Right ventricle myocardium superior (tissue), 1 donor: ENCODE measurements around the gene SFTPB. TPM values are rescaled to one million over a fixed set of nuclear protein-coding genes. Genes with fewer than 3 reads are reported as not detected.
A peak's percentile ranks its signal among the peaks of the same experiment; 100 is the strongest.
"Not testable (repeated sequence)": the region's sequence is repeated elsewhere in the genome, so short reads cannot be mapped to it uniquely, and the experiment has no call there.

Experiments
- ATAC-seq: fragments of 200-7000 bp; cut with Tn5 transposase; one replicate; pipeline ENCODE4 v1.9.1; 2020; ENCODE audit warnings: mild to moderate bottlenecking; ENCODE audit not compliant: poor library complexity
- DNase-seq: peaks from one replicate; pipeline ENCODE4 v3.0.0-alpha.2; 2020
- intact Hi-C: fragments of 100-400 bp; cut with DNase I; formaldehyde crosslinking; loops from one replicate; pipeline ENCODE4 v1.11.2; 2022
- total RNA-seq: library from RNA; stranded (reverse); fragmentation: NEBNext Ultra II Directional; extraction: Animal tissue kit (Norgen Biotek cat#: 25700); gene quantifications from one replicate; pipeline ENCODE4 v1.2.1, GENCODE V29; 2021
- donor health status: DM: no; HTN: yes; CAD: no; lungs with severe emphysema.

SFTPB gene
- total RNA-seq, 1 donor from 2014 or later = 0.46 TPM

DNA sequence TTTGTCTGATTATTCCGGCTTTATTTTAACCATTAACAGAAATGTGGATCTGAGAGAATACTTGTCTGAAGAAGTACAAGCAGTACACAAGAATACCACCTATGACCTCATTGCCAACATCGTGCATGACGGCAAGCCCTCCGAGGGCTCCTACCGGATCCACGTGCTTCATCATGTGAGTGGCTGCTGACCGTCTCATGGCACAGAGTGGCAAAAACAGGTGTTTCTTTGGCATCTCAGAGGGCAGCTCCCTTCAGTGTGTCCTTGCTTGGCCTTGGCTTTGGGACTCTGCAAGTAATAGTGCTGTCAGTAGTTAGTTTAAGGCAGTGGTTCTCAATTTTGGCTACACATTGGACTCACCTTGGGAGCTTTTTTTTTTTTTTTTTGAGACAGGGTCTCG is 23.1 kb downstream of the SFTPB start:
- no peak for ATAC-seq
- intact Hi-C loops = no loop called here
- DNase-seq = no peak

DNA sequence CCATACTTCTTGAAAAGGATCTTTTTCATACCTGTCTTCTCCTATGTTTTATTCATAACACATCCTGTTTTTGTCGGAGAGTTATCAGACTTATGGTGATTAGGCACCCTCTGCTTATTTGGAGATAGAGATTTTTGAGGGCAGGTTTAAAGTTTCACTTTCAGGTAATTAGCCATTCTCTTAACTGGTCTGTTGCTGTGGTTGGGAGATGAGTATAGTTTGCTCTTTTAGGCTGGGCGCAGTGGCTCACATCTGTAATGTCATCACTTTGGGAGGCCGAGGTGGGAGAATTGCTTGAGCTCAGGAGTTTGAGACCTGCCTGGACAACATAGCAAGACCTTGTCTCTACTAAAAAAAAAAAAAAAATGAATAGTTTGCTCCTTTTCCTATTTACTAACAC is 25.3 kb downstream of the SFTPB start:
- no peak for DNase-seq
- ATAC-seq = no peak
- intact Hi-C loops = no loop called here

DNA sequence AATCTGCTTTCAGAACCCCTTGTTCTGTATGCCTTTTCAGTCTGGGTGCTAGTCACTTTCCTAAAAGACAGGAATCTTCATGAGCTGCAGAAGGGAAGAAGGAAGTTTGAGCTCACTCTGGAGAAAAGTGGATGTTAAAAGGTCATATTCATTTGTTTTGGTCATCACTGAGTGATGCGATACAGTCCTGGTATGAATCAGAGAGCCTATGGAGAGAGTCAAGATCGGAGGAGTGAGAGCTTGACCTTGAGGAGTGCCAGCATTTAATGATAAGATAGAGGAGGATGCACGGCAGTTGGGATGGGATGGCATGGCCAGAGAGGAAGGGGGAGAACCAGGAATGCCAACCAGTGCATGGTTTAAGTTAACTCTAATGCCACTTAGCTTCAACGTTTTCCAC is 32.4 kb downstream of the SFTPB start:
- DNase-seq = no peak
- intact Hi-C loops = loop anchor here (5.0 kb wide), 2 partner anchors 72 to 177 kb away; no protein-coding TSS in a partner anchor
- no peak for ATAC-seq

DNA sequence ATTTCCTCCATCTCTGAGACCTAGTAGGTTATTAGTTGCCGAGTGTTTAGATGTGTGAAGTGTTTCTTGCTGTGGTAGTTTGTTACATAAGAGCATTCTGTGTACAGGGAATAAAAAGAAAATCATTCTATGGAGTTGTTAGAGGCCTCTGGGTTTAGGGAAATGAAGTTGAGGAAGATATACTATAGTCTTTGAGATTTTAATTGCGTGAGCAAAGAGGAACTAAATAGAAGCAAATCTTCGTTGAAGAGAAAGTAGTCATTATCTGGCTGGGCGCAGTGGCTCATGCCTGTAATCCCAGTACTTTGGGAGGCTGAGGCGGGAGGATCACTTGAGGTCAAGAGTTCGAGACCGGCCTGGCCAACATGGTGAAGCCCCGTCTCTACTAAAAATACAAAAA is 33.0 kb downstream of the SFTPB start:
- DNase-seq (no peak), ATAC-seq (no peak)
- intact Hi-C loops = loop anchor here (5.0 kb wide), 2 partner anchors 72 to 177 kb away; no protein-coding TSS in a partner anchor

DNA sequence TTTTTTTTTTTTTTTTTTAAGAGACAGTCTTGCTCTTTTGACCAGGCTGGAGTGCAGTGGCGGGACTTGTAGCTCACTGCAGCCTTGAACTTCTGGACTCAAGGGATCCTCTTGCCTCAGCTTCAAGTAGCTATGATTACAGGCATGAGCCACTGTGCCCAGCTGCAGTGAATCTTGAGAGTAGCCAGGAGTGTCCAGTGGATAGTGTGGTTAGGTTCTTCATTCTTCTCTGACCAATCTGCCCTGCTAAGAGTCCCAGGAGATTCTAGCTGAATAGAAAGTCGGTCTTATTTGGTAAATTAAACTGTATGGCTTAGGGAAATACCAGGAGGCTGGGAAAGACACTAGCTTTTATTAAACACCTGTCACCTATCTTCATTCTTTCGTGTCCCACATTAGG is 36.7 kb downstream of the SFTPB start:
- ATAC-seq (no peak), DNase-seq (no peak)
- intact Hi-C loops = no loop called here

DNA sequence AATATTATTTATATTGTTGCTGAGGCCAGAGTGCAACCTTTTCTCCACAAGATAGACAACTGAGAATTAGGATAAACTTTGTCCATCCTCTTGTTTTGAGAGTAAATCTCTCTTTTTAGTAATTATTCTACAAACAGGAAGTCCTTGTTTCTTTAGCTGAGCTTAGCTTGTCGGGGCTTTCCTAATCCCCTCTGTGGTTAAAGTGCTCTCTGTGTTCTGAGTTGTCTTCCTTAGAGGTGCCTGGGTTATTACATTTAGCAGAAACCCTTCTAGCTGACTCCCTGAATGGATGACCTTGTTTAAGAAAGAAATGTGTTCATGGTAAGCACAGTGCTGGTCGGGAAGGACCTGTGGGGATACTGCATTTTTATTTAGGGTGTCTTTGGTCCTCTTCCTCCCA is 39.3 kb downstream of the SFTPB start:
- intact Hi-C loops = no loop called here
- ATAC-seq (no peak), DNase-seq (no peak)

DNA sequence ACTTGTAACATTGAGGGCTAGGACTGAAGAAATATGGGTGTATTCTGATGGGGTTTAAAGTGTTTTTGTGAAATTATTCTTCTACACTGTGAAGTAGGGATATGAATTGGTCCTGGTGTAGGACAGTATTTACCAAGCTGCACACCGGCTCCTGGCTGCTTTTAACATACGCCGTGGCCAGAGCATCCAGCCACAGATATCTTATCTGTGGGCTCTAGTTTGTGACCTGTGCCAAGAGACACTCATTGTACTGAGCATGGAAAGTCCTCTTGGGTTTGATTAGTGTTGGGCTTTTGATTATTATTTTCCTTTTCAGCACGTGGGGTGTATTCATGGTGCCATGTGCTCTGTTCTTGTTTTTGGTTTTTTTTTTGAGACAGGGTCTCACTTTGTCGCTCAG is 44.0 kb downstream of the SFTPB start:
- ATAC-seq = peak; percentile 85
- intact Hi-C loops = no loop called here
- DNase-seq = no peak

DNA sequence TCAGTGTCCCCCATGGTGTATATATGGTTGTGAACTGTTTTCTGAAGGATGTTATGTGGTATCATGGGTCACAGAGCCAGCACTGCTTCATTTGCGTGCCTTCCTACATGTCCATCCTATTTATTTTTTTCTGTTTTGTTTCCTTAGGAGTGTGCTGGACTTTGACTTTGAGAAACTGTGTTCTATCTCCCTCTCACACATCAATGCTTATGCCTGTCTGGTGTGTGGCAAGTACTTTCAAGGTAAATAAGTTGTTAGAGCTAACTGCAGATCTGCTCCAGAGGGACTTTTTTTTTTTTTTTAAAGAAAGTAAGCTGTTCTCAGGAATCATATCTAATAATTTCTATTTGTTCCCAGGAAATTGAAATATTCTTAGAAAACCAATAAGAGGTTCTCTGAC is 46.7 kb downstream of the SFTPB start:
- intact Hi-C loops = no loop called here
- no peak for DNase-seq

DNA sequence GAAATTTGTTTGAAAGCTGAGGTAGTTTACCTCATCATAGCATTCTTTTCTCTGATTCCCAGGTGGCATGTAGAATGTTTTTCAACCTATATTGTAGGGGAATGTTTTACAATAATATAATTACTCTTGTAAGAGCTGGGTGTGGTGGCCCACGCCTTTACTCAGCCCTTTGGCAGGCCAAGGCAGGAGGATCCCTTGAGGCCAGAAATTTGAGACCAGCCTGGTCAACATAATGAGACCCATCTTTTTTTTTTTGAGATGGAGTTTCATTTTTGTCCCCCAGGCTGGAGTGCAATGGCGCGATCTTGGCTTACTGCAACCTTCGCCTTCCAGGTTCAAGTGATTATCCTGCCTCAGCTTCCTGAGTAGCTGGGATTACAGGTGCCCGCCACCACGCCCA is 48.4 kb downstream of the SFTPB start:
- DNase-seq = no peak
- intact Hi-C loops = no loop called here

More for the DNA sequence above, 46.7 kb downstream of the SFTPB start:
- no peak for ATAC-seq

DNA sequence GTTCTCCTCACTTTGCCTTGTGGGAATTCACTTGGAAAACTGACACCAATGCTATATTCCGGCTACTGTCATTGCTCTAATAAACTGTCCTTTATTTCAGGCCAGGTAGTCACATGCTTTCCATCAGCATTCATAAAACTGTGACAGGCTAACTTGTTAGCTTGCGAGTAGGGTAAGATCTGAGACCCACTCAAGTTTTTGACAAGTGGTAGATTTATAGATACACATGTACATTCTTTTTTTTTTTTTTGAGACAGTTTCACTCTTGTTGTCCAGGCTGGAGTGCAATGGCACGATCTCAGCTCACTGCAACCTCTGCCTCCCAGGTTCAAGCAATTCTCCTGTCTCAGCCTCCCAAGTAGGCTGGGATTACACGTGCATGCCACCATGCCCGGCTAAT is 50.3 kb downstream of the SFTPB start:
- ATAC-seq, intact Hi-C loops, DNase-seq: not testable (repeated sequence)

More for the DNA sequence above, 48.4 kb downstream of the SFTPB start:
- ATAC-seq = no peak

DNA sequence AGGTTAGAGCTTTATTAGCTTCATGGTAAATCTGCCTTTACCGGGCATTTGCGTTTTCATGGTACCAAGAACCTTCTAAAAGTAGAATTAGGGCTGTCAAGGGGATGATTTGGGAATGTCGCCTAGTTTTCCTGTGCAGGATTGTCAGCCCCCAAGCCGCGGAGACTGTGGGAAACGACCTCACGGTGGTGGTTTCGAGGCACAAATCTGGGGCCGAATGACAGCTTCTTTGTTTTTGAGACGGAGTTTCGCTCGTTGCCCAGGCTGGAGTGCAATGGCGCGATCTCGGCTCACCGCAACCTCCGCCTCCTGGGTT is 52.6 kb downstream of the SFTPB start:
- DNase-seq (no peak), ATAC-seq (no peak)
- intact Hi-C loops = no loop called here

DNA sequence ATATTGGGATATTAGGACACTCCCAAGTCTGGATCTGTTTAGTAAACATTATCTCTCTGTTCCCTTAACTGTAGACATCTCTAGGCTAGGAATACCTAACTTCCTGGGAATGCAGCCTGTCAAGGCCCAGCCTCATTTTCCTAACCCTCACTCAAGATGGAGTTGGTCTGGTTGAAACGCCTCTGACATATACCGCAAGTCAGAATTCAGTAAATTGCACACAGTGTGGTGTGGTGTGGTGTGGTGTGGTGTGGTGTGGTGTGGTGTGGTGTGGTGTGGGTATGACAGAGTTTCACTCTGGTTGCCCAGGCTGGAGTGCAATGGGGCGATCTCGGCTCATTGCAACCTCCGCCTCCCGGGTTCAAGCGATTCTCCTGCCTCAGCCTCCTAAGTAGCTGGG is 53.2 kb downstream of the SFTPB start:
- DNase-seq, ATAC-seq, intact Hi-C loops: not testable (repeated sequence)

DNA sequence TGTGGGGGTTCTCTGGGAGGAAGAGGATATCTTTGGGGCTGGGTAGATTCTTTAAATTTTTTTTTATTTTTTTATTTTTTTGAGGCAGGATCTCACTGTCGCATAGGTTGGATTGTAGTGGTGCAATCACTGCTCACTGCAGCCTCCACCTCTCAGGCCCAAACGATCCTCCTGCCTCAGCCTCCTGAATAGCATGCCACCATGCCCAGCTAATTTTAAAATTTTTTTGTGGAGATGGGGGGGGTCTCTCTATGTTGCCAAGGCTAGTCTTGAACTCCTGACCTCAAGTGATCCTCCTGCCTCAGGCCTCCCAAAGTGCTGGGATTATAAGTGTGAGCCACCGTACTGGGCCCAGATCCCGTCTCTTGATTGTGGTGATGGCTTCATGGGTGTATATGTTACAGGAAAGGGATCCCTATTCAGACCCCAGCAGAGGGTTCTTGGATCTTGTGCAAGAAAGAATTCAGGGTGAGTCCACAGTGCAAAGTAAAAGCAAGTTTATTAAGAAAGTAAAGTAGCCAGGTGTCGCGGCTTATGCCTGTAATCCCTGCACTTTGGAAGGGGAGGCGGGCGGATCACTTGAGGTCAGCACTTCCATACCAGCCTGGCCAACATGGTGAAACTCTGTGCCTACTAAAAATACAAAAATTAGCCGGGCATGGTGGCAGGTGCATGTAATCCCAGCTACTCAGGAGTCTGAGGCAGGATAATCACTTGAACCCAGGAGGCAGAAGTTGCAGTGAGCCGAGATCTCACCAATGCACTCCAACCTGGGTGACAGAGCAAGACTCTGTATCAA is 54.1 kb downstream of the SFTPB start:
- no peak for ATAC-seq
- no peak for DNase-seq
- intact Hi-C loops = no loop called here

DNA sequence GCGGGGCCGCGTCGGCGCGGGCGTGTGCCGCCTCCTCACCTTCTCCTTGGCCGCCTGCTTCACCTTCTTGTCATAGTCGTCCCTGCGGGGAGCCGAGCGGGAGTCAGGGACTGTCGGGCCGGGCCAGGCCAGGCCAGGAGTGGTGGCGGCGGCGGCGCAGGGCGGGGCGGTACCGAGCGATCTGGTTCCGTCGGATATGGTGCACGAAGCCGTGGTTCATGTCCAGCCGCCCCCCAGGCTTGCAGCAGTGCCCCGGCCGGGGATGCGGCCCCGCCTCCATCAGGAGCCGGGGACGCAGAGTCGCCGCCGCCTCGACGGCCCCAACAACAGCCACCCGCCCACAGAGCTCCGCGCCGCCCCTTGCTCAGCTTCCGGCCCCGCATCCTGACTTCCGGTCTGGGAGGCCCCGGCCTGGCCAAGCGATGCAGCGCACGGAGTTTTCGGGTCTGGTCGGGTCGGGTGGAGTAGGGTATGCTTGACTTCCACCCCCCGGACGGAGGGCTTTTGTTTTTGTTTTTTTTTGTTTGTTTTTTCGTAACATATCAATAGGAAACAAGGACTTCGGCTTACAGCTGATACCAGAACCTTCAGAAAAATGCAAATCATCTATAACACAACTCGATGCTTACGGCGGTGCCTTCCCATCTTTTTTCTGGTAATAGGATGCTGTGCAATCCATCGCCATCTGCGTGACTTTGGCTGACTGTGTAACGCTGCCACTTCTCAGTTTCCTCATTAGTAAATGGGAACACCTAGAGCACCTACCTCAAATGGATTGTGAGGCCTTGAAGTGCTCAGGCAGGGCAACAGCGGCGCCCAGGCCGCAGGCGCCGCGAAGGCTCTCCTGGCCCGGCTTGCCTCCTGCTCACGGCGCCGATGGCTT is 56.1 kb downstream of the SFTPB start, which contains the start of gene C2orf68:
TSS of gene C2orf68 (minus strand) at position 362 of the 883 bp plus-strand sequence. CDS start at position 280, 82 bp downstream.
- DNase-seq = peak; percentile 95
- ATAC-seq = peak; percentile 86
- intact Hi-C loops = no loop called here

DNA sequence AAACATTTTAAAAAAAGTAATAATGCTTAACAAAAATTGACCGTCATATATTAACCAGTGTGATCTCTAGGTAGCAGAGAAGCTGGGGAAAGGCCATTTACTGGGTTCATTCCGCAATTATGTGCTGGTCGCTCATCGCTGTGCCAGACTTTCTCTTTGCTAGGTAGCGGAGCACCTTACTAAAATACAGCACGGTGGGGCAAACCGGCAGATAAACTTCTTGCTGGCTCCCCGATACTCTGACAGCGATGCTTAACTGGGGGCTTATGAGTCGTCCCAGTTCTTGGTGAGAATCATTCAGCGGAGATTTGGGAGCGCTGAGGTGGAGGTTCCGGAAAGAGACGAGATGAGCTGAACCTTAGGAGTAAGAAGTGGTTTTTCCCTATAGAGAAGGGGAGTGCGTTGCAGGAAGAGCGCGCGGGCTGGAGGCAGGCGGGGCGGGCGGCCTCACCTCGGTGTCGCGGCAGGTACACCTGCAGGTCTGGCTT is 56.7 kb downstream of the SFTPB start:
- DNase-seq (no peak), ATAC-seq (peak; percentile 3)
- intact Hi-C loops = no loop called here

Other genes with a start within 250 kb of the SFTPB start
- gene SH2D6, start 249.5 kb downstream of the SFTPB start, total RNA-seq = 0.24 TPM
- 116 TPM for gene MAT2A, start 129.0 kb downstream of the SFTPB start, total RNA-seq
- gene GGCX, start 106.7 kb downstream of the SFTPB start, total RNA-seq = 25.1 TPM
- gene VAMP8, start 90.6 kb downstream of the SFTPB start, total RNA-seq = 16.9 TPM
- 56.3 TPM for gene VAMP5, start 83.8 kb downstream of the SFTPB start, total RNA-seq
- gene RNF181, start 72.5 kb downstream of the SFTPB start, total RNA-seq = 74.5 TPM
- 9.5 TPM for gene TMEM150A, start 65.5 kb downstream of the SFTPB start, total RNA-seq
- 26.5 TPM for gene C2orf68, start 56.1 kb downstream of the SFTPB start, total RNA-seq
- 27.3 TPM for gene USP39, start 52.0 kb downstream of the SFTPB start, total RNA-seq
- gene GNLY, start 26.2 kb upstream of the SFTPB start, total RNA-seq = 1.7 TPM
- gene ATOH8, start 85.8 kb upstream of the SFTPB start, total RNA-seq = 25.8 TPM
- gene ST3GAL5, start 220.8 kb upstream of the SFTPB start, total RNA-seq = 5.0 TPM